Neuronal stem cell (in vitro differentiated cells): ENCODE results near the gene F11R. TPM values are rescaled to one million over a fixed set of nuclear protein-coding genes. Genes with fewer than 3 reads are reported as not detected.
"Not testable (repeated sequence)": the region's sequence is repeated elsewhere in the genome, so short reads cannot be mapped to it uniquely, and the experiment has no call there.

Experiments
- DNase-seq: peaks from one replicate; pipeline ENCODE4 v3.0.0-alpha.2; 2013; ENCODE audit warnings: low spot score
- H2AFZ ChIP-seq: one replicate; pipeline ENCODE4 v1.6.1; 2013; ENCODE audit warnings: mild to moderate bottlenecking, low read length, inconsistent platforms
- H2AK5ac ChIP-seq: 2 replicates; pipeline ENCODE4 v1.6.1; 2013; ENCODE audit warnings: low read depth, mild to moderate bottlenecking, inconsistent platforms, low read length, moderate library complexity, mixed read lengths
- H2BK120ac ChIP-seq: 2 replicates; pipeline ENCODE4 v1.6.1; 2013; ENCODE audit warnings: low read depth, mild to moderate bottlenecking, inconsistent platforms, low read length, moderate library complexity, mixed read lengths
- H2BK12ac ChIP-seq: one replicate; pipeline ENCODE4 v1.6.1; 2013; ENCODE audit warnings: low read length, inconsistent platforms
- H2BK15ac ChIP-seq: 2 replicates; pipeline ENCODE4 v1.6.1; 2013; ENCODE audit warnings: mild to moderate bottlenecking, low read length, inconsistent platforms, mixed read lengths
- H2BK5ac ChIP-seq: one replicate; pipeline ENCODE4 v1.6.1; 2013; ENCODE audit warnings: inconsistent platforms, mild to moderate bottlenecking, low read length, moderate library complexity
- H3K14ac ChIP-seq: one replicate; pipeline ENCODE4 v1.6.1; 2013; ENCODE audit warnings: low read length, inconsistent platforms
- H3K18ac ChIP-seq: 2 replicates; pipeline ENCODE4 v1.6.1; 2013; ENCODE audit warnings: low read length, inconsistent platforms
- H3K23ac ChIP-seq: 2 replicates; pipeline ENCODE4 v1.6.1; 2013; ENCODE audit warnings: low read depth, mild to moderate bottlenecking, mixed read lengths, low read length, inconsistent platforms; ENCODE audit not compliant: poor library complexity
- H3K27ac ChIP-seq: replicated peaks from 3 replicates; pipeline ENCODE4 v1.5.1; 2013; ENCODE audit warnings: low read length, inconsistent platforms
- H3K27me3 ChIP-seq, 3 experiments: 2 replicates each; pipeline ENCODE4 v1.6.1; 2013; ENCODE audit warnings: low read length in 3 of 3, mild to moderate bottlenecking in 2 of 3, inconsistent platforms in 1 of 3, low read depth in 1 of 3, mixed read lengths in 1 of 3, moderate library complexity in 1 of 3; ENCODE audit not compliant: control insufficient read depth in 3 of 3, insufficient read depth in 3 of 3
- H3K36me3 ChIP-seq, 2 donors: replicated peaks in 1 of 2; 2 replicates each; pipeline ENCODE4 v1.6.1; 2013; ENCODE audit warnings: low read length in 2 of 2; ENCODE audit not compliant: control insufficient read depth in 2 of 2, insufficient read depth in 2 of 2
- H3K4ac ChIP-seq: 2 replicates; pipeline ENCODE4 v1.6.1; 2013; ENCODE audit warnings: inconsistent platforms, mild to moderate bottlenecking, low read length, moderate library complexity
- H3K4me1 ChIP-seq, 2 donors: 1 replicate in 1 of 2; 2 replicates in 1 of 2; pipeline ENCODE4 v1.6.1; 2013; ENCODE audit warnings: low read length in 2 of 2, low read depth in 1 of 2; ENCODE audit not compliant: control insufficient read depth in 2 of 2, insufficient read depth in 1 of 2
- H3K4me2 ChIP-seq: one replicate; pipeline ENCODE4 v1.6.1; 2013; ENCODE audit warnings: mild to moderate bottlenecking, low read length, inconsistent platforms; ENCODE audit not compliant: insufficient read depth, poor library complexity, severe bottlenecking
- H3K4me3 ChIP-seq, 2 donors: 2 replicates each; pipeline ENCODE4 v1.5.1; 2013; ENCODE audit warnings: low read length in 2 of 2, mild to moderate bottlenecking in 2 of 2, inconsistent platforms in 1 of 2, moderate library complexity in 1 of 2
- H3K79me1 ChIP-seq: one replicate; pipeline ENCODE4 v1.6.1; 2013; ENCODE audit warnings: low read depth, mild to moderate bottlenecking, inconsistent platforms, low read length, moderate library complexity
- H3K9ac ChIP-seq: one replicate; pipeline ENCODE4 v1.6.1; 2013; ENCODE audit warnings: mild to moderate bottlenecking, low read depth, low read length, inconsistent platforms; ENCODE audit not compliant: poor library complexity
- H3K9me3 ChIP-seq, 2 donors: replicated peaks in 1 of 2; 2 replicates each; pipeline versions ENCODE3 to v1.6.1; 2013; ENCODE audit warnings: low read length in 2 of 2, mild to moderate bottlenecking in 2 of 2, inconsistent platforms in 1 of 2, low read depth in 1 of 2, mixed read lengths in 1 of 2, moderate library complexity in 1 of 2; ENCODE audit not compliant: control insufficient read depth in 2 of 2, insufficient read depth in 1 of 2
- H4K8ac ChIP-seq: one replicate; pipeline ENCODE4 v1.6.1; 2013; ENCODE audit warnings: low read depth, mild to moderate bottlenecking, inconsistent platforms, low read length, moderate library complexity
- H4K91ac ChIP-seq: one replicate; pipeline ENCODE4 v1.6.1; 2013; ENCODE audit warnings: low read length, low read depth, mild to moderate bottlenecking, inconsistent platforms; ENCODE audit not compliant: poor library complexity
- WGBS, 2 donors: extraction: QIAGEN DNeasy Blood & Tissue Kit; methylation state at CpG; one replicate each; pipeline ENCODE4 v1.1.7; 2013; ENCODE audit warnings: missing lambda C conversion rate in 2 of 2, mixed read lengths in 1 of 2; ENCODE audit not compliant: insufficient read length in 2 of 2, insufficient replicate concordance in 1 of 2; ENCODE audit errors: extremely low coverage in 2 of 2; 5-methylcytosine and 5-hydroxymethylcytosine counted together
- small RNA-seq: library from polyadenylated mRNA; stranded (forward); fragments of <200 nt; extraction: miRNeasy Mini kit (QIAGEN cat#:217004); gene quantifications from one replicate; pipeline ENCODE3, GENCODE V24; 2013; ENCODE audit not compliant: insufficient read depth

Gene F11R

GRCh38 chr1:160947174-160947759 lies 73.7 kb downstream of the F11R start:
- H3K79me1 ChIP-seq, H3K18ac ChIP-seq, H2BK12ac ChIP-seq, H4K8ac ChIP-seq, H4K91ac ChIP-seq, H3K4me1 ChIP-seq, H3K9ac ChIP-seq, H2AK5ac ChIP-seq, H2BK120ac ChIP-seq, H2BK15ac ChIP-seq, H3K27ac ChIP-seq, H3K27me3 ChIP-seq, H3K36me3 ChIP-seq, H3K4me2 ChIP-seq, H3K14ac ChIP-seq, H3K23ac ChIP-seq, DNase-seq, H3K4me3 ChIP-seq, H3K9me3 ChIP-seq, H3K4ac ChIP-seq, H2BK5ac ChIP-seq, H2AFZ ChIP-seq: not testable (repeated sequence)
- WGBS, 2 donors, result no CpG with 5 or more reads among the region's 7 CpGs

GRCh38 chr1:160945881-160946280 lies 75.1 kb downstream of the F11R start:
- not testable (repeated sequence) for H3K14ac ChIP-seq, H3K4me1 ChIP-seq, H4K91ac ChIP-seq, H3K9ac ChIP-seq, H3K23ac ChIP-seq, H4K8ac ChIP-seq, H2BK120ac ChIP-seq, H3K9me3 ChIP-seq, H3K27me3 ChIP-seq, DNase-seq, H2BK12ac ChIP-seq, H2AK5ac ChIP-seq, H3K4me2 ChIP-seq, H2AFZ ChIP-seq, H2BK15ac ChIP-seq, H3K27ac ChIP-seq, H2BK5ac ChIP-seq, H3K36me3 ChIP-seq, H3K79me1 ChIP-seq, H3K4ac ChIP-seq, H3K18ac ChIP-seq, H3K4me3 ChIP-seq
- WGBS, 2 donors, result no CpG with 5 or more reads among the region's 6 CpGs

Small RNAs within 50 kb of the gene (small RNA-seq; reads per million reads assigned to genes)
- gene AL591806.2, result not detected
